Stimulated activated naive CD8-positive, alpha-beta T cell treated with anti-CD3 and anti-CD28 coated beads, Interleukin-15, Interleukin-2, amounts not matched to agents 100 U/mL and 50 U/mL, for 24 hours (primary cell): ENCODE measurements around the gene ABCB6.

Source experiments
- ATAC-seq: fragments of 150-1000 bp; cut with Tn5 transposase; one replicate; pipeline ENCODE4 v1.10.0; 2021
- DNase-seq: peaks from one replicate; pipeline ENCODE4 v3.0.0; 2021

Gene ABCB6

DNA sequence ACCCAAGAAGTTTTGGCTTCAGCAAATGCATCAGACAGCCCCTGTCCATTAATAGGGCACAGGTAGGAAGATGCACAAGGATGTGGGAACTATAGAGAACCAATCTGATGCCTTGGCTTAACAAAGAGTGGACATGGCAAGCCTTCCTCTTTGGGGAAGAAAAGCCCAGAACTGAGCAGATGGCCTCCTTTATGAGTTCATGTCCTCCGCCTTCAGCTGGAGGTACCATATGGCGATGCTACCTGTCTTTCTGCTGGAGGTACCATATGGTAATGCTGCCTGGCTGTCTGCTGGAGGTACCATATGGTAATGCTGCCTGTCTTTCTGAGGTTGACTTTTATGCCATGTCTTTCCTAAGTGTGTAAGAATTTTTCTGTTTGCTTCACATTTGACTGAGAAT, 34.6 kb downstream of the ABCB6 start:
- ATAC-seq, result no peak
- DNase-seq, result no peak

GRCh38 chr2:219183151-219183772, 35.5 kb downstream of the ABCB6 start:
- no peak for ATAC-seq
- no peak for DNase-seq

- DNase-seq (no peak), ATAC-seq (no peak)
Observed at GRCh38 chr2:219182331-219183150, 36.2 kb downstream of the ABCB6 start.

DNA sequence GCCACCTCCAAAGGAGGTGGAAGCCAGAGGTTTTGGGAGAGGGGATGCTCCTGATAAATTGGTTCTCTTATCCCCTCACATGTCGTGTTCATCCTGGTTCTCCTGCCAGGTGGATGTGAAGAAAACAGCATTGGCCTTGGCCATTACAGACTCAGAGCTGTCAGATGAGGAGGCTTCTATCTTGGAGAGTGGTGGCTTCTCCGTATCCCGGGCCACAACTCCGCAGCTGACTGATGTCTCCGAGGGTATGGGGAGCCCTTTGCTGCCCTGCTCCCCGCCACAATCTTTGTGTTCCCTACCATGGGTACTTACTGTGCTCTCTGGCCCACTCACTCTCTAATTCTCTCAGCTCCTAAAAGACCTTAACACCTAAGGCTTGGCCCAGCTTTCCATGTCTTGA, 37.2 kb downstream of the ABCB6 start:
- no peak for ATAC-seq

GRCh38 chr2:219180961-219181360, 37.8 kb downstream of the ABCB6 start:
- no peak for ATAC-seq
- no peak for DNase-seq

More for the DNA sequence above, 37.2 kb downstream of the ABCB6 start:
- no peak for DNase-seq

DNA sequence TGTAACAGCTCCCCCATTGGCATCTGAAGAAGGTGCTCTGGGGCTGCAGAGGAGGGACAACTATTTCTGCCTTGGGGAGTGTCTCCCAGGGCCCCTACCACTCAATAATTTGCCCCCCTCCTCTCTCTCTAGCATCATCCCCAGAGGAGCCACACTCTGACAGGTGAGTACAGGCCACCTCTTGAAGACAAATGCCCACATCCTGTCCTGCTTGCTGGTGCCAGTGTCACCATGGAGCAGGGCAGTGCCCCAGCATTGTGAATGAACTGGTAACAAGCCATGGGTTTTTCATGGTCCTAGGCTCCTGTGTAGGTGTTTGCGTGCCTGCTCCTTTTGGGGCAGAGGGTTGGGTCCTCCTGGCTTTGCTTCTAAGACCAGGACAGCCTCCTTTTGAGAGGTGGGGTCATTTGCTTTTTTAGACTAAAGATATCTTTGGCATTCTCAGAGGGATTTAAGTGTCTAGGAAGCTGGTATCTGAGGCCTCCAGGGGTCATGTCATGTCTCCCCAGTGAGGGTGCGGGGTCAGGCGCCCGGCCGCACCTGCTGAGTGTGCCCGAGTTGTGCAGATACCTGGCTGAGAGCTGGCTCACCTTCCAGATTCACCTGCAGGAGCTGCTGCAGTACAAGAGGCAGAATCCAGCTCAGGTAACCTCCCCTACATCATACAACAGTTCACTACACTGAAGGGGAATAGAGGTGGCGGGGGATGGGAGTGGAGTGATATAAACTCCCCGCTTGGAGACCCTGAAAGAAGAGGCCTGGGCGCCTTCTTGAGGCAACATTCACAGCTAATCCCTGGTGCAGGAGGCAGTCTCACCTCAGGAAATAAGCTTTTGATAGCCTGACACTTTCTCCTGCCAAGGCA, 38.9 kb downstream of the ABCB6 start:
- DNase-seq (no peak), ATAC-seq (no peak)

- peak; percentile 58 for DNase-seq
- no peak for ATAC-seq
Observed at GRCh38 chr2:219178377-219179175, 40.2 kb downstream of the ABCB6 start.

- ATAC-seq, result peak; percentile 59
- DNase-seq, result peak; percentile 83
Observed at GRCh38 chr2:219177552-219178376, 41.0 kb downstream of the ABCB6 start, which contains the start of gene RETREG2. Gene RETREG2, plus strand, starts transcription at chr2:219178275. Its CDS starts 78 bp downstream, at chr2:219178353.

GRCh38 chr2:219176818-219177551, 41.8 kb downstream of the ABCB6 start, which contains the start of gene CNPPD1:
Gene CNPPD1, minus strand, starts transcription at chr2:219176925. Its CDS starts 97 bp downstream, at chr2:219176828.
- ATAC-seq, result peak; percentile 87
- peak; percentile 93 for DNase-seq

- ATAC-seq, result peak; percentile 12
Observed at GRCh38 chr2:219175928-219176817, 42.6 kb downstream of the ABCB6 start.

DNA sequence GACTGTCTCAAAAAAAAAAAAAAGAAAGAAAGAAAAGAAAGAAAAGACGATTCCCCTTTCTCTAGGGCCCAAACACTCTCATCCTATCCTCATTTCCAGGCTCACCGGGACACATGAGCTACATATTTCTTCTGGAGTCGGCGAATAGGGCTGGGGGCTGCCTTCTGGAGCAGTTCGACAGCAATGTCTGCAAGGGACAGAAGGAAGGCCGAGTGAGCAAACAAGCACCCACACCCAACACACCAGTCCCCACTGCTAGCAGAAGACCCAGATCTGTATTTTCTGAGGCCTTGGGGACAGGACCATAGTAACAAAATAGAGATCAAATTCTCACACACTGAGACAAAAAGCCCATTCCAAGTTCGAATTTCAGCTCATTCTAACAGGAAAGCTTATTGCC, 43.3 kb downstream of the ABCB6 start:
- no peak for ATAC-seq
- no peak for DNase-seq

More at GRCh38 chr2:219175928-219176817, 42.6 kb downstream of the ABCB6 start:
- DNase-seq, result peak; percentile 55

- ATAC-seq, result no peak
- DNase-seq, result no peak
Observed at GRCh38 chr2:219174801-219175200, 44.0 kb downstream of the ABCB6 start.

DNA sequence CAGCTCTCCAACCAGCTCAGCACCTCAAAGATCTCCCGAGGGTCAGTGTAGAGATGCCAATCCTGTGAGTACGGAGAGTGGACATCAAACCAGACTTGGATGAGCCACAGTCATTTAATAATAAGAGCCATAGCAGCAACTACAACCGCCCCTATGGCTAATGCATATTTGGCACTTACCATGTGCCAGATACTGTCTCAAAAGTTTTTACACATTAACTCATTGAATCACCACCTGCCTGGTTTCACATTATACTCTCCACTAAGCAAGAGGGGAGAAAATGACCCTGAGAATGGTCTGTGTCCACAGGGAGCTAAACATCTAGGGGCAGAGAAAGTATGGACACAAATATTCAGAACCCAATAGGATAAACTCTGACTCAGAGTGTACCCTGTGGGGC, 44.6 kb downstream of the ABCB6 start:
- ATAC-seq, result no peak
- no peak for DNase-seq

- no peak for ATAC-seq
- no peak for DNase-seq
Observed at GRCh38 chr2:219173176-219173575, 45.6 kb downstream of the ABCB6 start.

- DNase-seq (no peak), ATAC-seq (no peak)
Observed at GRCh38 chr2:219172231-219173154, 46.3 kb downstream of the ABCB6 start.

- ATAC-seq (peak; percentile 41), DNase-seq (peak; percentile 36)
Observed at GRCh38 chr2:219171231-219171651, 47.5 kb downstream of the ABCB6 start.

DNA sequence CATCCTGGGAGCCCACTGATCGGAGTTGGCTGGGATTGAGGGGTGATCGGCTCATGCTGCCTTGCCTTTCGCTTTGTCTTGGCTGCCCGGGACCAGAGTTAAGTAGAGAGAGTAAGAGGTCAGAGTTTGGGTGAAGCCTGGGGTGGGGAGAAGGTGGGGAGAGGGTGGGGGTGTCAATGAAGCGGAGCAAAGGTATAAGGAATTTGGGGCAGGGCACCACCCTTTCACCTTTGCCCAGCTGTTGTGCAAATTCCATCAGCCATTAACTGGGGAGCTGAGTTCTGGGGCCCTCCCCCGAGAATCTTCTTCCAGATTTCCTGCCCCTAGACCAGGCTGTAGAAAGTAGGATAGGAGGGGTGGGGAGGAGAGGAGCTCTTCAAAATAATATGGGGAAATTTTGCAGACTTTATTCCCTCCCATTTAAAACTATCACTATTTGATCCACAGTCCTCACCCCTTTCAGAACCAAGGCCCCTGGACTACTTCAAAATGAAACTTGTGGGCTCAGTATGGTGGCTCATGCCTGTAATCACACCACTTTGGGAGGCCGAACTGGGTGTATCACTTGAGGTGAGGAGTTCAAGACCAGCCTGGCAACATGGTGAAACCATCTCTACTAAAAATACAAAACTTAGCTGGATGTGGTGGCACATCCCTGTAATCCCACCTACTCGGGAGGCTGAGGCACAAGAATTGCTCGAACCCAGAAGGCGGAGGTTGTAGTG, 48.7 kb downstream of the ABCB6 start, which contains the start of gene SLC23A3:
Gene SLC23A3 (minus strand): TSS at position 100 of the 725 bp plus-strand sequence. CDS start 45 bp downstream, at position 55.
- ATAC-seq (no peak), DNase-seq (no peak)
